KMS-11 (cell line): ENCODE results near the gene SALL2.

ENCODE experiments used
- H2AFZ ChIP-seq: fragments of 200-600 bp; sonication (generic); 2 replicates; pipeline ENCODE4 v1.6.1; 2016; ENCODE audit warnings: antibody characterized with exemption, mixed run types, low read depth
- H3K27ac ChIP-seq: fragments of 200-600 bp; sonication (generic); 2 replicates; pipeline ENCODE4 v1.6.1; 2016; ENCODE audit warnings: mild to moderate bottlenecking, mixed run types
- H3K27me3 ChIP-seq: fragments of 200-600 bp; sonication (generic); 2 replicates; pipeline ENCODE4 v1.6.1; 2017; ENCODE audit warnings: mild to moderate bottlenecking, low read depth, mixed run types, moderate library complexity; ENCODE audit not compliant: insufficient read depth
- H3K36me3 ChIP-seq: fragments of 200-600 bp; sonication (generic); 2 replicates; pipeline ENCODE4 v1.6.1; 2017; ENCODE audit warnings: mild to moderate bottlenecking, mixed run types; ENCODE audit not compliant: insufficient read depth
- H3K4me1 ChIP-seq: fragments of 200-600 bp; sonication (generic); 2 replicates; pipeline ENCODE4 v1.6.1; 2016; ENCODE audit warnings: mild to moderate bottlenecking, low read depth, mixed run types; ENCODE audit not compliant: poor library complexity, severe bottlenecking
- H3K4me2 ChIP-seq: fragments of 200-600 bp; sonication (generic); 2 replicates; pipeline ENCODE4 v1.7.0; 2016; ENCODE audit warnings: mild to moderate bottlenecking, mixed run types
- H3K4me3 ChIP-seq: fragments of 200-600 bp; sonication (generic); IDR thresholded peaks from 2 replicates; pipeline ENCODE4 v1.6.1; 2017; ENCODE audit warnings: low read depth, low read length, mixed read lengths; ENCODE audit not compliant: insufficient read depth
- H3K79me2 ChIP-seq: fragments of 200-600 bp; sonication (generic); 2 replicates; pipeline ENCODE4 v1.6.1; 2016; ENCODE audit warnings: low read depth, mixed run types; ENCODE audit not compliant: insufficient read depth
- H3K9ac ChIP-seq: fragments of 200-600 bp; sonication (generic); 2 replicates; pipeline ENCODE4 v1.6.1; 2016; ENCODE audit warnings: mild to moderate bottlenecking, mixed run types
- H4K20me1 ChIP-seq: fragments of 200-600 bp; sonication (generic); 2 replicates; pipeline ENCODE4 v1.6.1; 2016; ENCODE audit warnings: mild to moderate bottlenecking, mixed run types; ENCODE audit not compliant: insufficient read depth
- TF ChIP-seq, protein P1 (sequence below): fragments of 200-600 bp; sonication (generic); conservative IDR thresholded peaks from 2 replicates; pipeline ENCODE4 v1.6.1; 2017; ENCODE audit warnings: low read depth, mild to moderate bottlenecking, antibody characterized with exemption, low read length, moderate library complexity, mixed read lengths

SALL2 gene

DNA sequence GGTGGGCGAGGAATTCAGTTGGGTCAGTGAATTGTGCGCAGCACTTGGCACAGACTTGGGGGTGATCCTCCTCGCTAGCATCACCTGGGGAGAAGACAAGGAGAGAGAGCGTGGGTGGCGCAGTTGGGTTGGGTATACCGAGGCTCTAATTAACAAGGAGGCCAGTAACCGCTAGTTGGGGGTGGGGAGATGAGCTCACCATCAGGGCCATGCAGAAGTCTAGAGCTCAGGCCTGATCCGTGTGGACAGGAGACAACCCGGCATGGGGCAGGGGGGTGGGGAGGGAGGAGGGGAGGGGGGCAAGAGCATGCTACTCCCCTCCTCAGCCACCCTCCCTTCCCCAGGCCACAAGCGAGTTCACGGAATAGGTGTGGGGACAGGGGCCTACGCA is 580 bp downstream of the SALL2 start:
- no peak overlapping the region for H3K9ac ChIP-seq
- no peaks in the 10 kb centered on the region for H3K79me2 ChIP-seq
- H3K4me1 ChIP-seq: peaks cover 9% of the 10 kb centered on the region
- H4K20me1 ChIP-seq: no peaks in the 10 kb centered on the region
- H3K36me3 ChIP-seq: no peaks in the 10 kb centered on the region
- H3K27ac ChIP-seq: no peak overlapping the region
- no peak overlapping the region for H3K4me3 ChIP-seq
- TF ChIP-seq, protein P1, sequence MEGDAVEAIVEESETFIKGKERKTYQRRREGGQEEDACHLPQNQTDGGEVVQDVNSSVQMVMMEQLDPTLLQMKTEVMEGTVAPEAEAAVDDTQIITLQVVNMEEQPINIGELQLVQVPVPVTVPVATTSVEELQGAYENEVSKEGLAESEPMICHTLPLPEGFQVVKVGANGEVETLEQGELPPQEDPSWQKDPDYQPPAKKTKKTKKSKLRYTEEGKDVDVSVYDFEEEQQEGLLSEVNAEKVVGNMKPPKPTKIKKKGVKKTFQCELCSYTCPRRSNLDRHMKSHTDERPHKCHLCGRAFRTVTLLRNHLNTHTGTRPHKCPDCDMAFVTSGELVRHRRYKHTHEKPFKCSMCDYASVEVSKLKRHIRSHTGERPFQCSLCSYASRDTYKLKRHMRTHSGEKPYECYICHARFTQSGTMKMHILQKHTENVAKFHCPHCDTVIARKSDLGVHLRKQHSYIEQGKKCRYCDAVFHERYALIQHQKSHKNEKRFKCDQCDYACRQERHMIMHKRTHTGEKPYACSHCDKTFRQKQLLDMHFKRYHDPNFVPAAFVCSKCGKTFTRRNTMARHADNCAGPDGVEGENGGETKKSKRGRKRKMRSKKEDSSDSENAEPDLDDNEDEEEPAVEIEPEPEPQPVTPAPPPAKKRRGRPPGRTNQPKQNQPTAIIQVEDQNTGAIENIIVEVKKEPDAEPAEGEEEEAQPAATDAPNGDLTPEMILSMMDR: no peak
- no peaks in the 10 kb centered on the region for H3K27me3 ChIP-seq
- no peak overlapping the region for H2AFZ ChIP-seq
- no peak overlapping the region for H3K4me2 ChIP-seq

DNA sequence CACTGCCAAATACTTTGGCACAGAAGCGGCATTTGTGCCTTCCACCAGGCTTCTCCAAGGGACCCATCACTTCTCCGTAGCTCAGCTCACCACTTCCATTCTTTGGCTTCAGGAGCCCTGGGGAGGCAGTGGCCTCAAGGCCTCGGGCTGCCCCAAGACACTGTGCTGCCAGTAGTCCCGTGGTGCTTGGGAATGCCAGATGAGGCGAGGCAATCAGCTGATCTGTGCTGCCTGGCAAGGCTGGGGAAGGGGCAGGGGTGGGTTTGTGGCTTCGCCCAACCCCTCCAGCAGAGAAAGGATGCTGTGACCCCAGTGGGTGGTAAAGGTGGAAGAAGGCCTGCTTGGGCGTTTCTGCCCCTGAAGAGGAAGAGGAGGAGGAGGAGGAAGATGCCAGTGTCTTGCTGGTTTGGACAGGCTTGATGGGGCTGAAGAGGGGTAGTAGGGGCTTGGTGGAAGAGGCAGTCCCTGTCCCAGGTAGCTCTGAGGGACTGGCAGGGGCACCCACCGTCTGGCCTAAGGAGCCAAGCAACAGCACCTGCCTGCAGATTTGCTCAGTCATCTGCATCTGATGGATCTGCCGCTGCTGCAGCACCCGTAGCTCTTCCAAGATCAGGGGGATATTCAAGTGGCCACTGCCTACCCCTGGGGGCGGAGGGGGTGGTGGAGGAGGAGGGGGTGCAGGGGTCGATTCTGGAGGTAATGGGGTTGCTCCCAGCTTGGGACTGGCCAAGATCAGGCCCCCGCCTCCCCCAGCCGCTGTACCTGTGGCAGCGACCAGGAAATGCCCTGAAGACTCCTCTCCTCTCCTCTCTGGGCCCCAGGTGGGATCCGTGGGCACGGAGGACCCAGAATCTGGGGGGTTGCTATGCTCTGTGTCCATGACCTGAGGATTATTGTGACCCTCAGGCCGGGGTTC is 1.3 kb downstream of the SALL2 start:
- Histone ChIP-seq H3K27ac (no peak overlapping the region), H3K4me2 (no peak overlapping the region), H3K36me3 (no peaks in the 10 kb centered on the region), H3K4me1 (peaks cover 14% of the 10 kb centered on the region), H4K20me1 (no peaks in the 10 kb centered on the region), H3K27me3 (no peaks in the 10 kb centered on the region), H2AFZ (no peak overlapping the region), H3K79me2 (no peaks in the 10 kb centered on the region), H3K4me3 (no peak overlapping the region), H3K9ac (no peak overlapping the region)
- TF ChIP-seq, protein P1: no peak

DNA sequence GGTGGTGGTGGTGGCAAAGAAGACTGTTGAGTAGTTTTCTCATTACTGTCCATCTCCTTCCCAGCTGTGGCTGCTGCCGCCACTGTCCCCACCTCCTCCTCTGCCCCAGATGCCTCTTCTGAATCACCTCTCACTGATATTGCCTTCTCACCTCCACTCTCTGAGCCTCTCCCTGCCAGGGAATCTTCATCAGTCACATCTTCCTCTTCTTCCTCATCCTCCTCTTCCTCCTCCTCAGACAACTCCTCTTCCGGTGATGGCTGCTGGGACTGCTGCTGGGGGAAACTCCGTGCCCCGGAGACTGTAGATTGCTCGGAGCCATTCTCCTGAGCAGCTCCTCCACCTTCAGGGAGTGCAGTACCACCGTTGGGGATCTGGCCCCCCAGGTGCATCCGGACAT is 2.9 kb downstream of the SALL2 start:
- no peaks in the 10 kb centered on the region for H4K20me1 ChIP-seq
- H3K4me1 ChIP-seq: peaks cover 9% of the 10 kb centered on the region
- H3K79me2 ChIP-seq: no peaks in the 10 kb centered on the region
- H3K9ac ChIP-seq: no peak overlapping the region
- TF ChIP-seq, protein P1: no peak
- no peaks in the 10 kb centered on the region for H3K36me3 ChIP-seq
- no peak overlapping the region for H3K27ac ChIP-seq
- H3K27me3 ChIP-seq: no peaks in the 10 kb centered on the region
- no peak overlapping the region for H2AFZ ChIP-seq
- no peak overlapping the region for H3K4me3 ChIP-seq
- H3K4me2 ChIP-seq: no peak overlapping the region

GRCh38 chr14:21521501-21521900 is 4.6 kb downstream of the SALL2 start:
- H4K20me1 ChIP-seq: no peaks in the 10 kb centered on the region
- no peaks in the 10 kb centered on the region for H3K36me3 ChIP-seq
- TF ChIP-seq, protein P1: no peak
- no peak overlapping the region for H3K4me3 ChIP-seq
- H3K4me1 ChIP-seq: peaks cover 9% of the 10 kb centered on the region
- H3K9ac ChIP-seq: no peak overlapping the region
- no peaks in the 10 kb centered on the region for H3K79me2 ChIP-seq
- H3K27ac ChIP-seq: no peak overlapping the region
- no peak overlapping the region for H3K4me2 ChIP-seq
- no peaks in the 10 kb centered on the region for H3K27me3 ChIP-seq
- no peak overlapping the region for H2AFZ ChIP-seq
